WTC11 (cell line): ENCODE results near the gene SLC7A6.

Experiments used
- CTCF ChIP-seq: fragments of 200-600 bp; IDR thresholded peaks from 2 replicates; pipeline ENCODE4 v1.8.0; 2022; ENCODE audit warnings: antibody characterized with exemption
- E2F5 ChIP-seq: sonication (generic); formaldehyde crosslinking; IDR thresholded peaks from 2 replicates; pipeline ENCODE4 v1.8.1; 2022; ENCODE audit warnings: mild to moderate bottlenecking, moderate library complexity, missing genetic modification reagents
- FOXP4 ChIP-seq: sonication (generic); formaldehyde crosslinking; IDR thresholded peaks from 2 replicates; pipeline ENCODE4 v1.8.0; 2022; ENCODE audit warnings: mild to moderate bottlenecking, missing genetic modification reagents
- RELA ChIP-seq: sonication (generic); formaldehyde crosslinking; IDR thresholded peaks from 2 replicates; pipeline ENCODE4 v1.8.1; 2022; ENCODE audit warnings: missing genetic modification reagents, mild to moderate bottlenecking, borderline replicate concordance
- TEAD4 ChIP-seq: sonication (generic); formaldehyde crosslinking; IDR thresholded peaks from 2 replicates; pipeline ENCODE4 v1.8.0; 2022; ENCODE audit warnings: mild to moderate bottlenecking, missing genetic modification reagents
- ZBTB43 ChIP-seq: sonication (generic); formaldehyde crosslinking; IDR thresholded peaks from 2 replicates; pipeline ENCODE4 v1.8.1; 2023; ENCODE audit warnings: mild to moderate bottlenecking, missing genetic modification reagents
- ZNF138 ChIP-seq: sonication (generic); formaldehyde crosslinking; conservative IDR thresholded peaks from 2 replicates; pipeline ENCODE4 v1.8.1; 2022; ENCODE audit warnings: mild to moderate bottlenecking, moderate library complexity, missing genetic modification reagents
- ZNF281 ChIP-seq: sonication (generic); formaldehyde crosslinking; IDR thresholded peaks from 2 replicates; pipeline ENCODE4 v1.8.0; 2023; ENCODE audit warnings: mild to moderate bottlenecking, missing genetic modification reagents

GRCh38 chr16:68296693-68297092 lies 32.4 kb downstream of the SLC7A6 start:
- TF ChIP-seq ZBTB43 (CRISPR knock-in tag) (no peak), RELA (CRISPR knock-in tag) (no peak), CTCF (no peak), ZNF281 (no peak), TEAD4 (CRISPR knock-in tag) (no peak), FOXP4 (no peak), E2F5 (CRISPR knock-in tag) (no peak), ZNF138 (CRISPR knock-in tag) (no peak)
